ENCODE measurements around the gene RPS15.

RPS15 gene

DNA sequence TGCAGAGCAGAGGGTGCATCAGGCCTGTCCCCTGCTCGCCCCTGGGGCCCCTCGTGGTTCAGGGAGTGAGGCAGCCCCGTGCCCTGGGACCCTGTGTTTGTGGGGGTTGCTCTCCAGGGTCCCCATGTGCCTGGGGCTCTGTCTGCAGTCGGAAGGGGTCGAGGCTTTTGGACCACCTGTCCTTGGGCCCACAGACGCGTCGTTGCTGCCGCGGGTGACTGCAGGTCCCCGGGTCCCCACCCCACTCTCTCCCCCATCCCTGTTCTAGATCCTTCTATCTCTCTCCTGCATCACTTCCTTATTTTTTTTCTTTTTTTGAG lies 50.0 kb downstream of the RPS15 start:
- H3K4me3 ChIP-seq (ENCODE audit: insufficient read length, low read depth), result no peak overlapping the region
- peaks cover 16% of the 10 kb centered on the region for H3K4me1 ChIP-seq (ENCODE audit: insufficient read depth, insufficient read length)
- no peaks in the 10 kb centered on the region for H3K9me3 ChIP-seq (ENCODE audit: insufficient read depth, low read length)
- H3K9ac ChIP-seq (ENCODE audit: insufficient read length, low read depth), result peak overlapping the region; percentile 36
- no peaks in the 10 kb centered on the region for H3K36me3 ChIP-seq (ENCODE audit: insufficient read depth, insufficient read length, low read length)
- TF ChIP-seq SUZ12 (IDR thresholded peaks at IDR 0.05; ENCODE audit: extremely low read depth, insufficient read depth, insufficient read length) (no peak), YY1 (IDR thresholded peaks at IDR 0.05; ENCODE audit: insufficient read depth, insufficient read length) (no peak), ZNF274 (IDR thresholded peaks at IDR 0.05; ENCODE audit: low read depth, low read length) (no peak)
- no peak for DNase-seq (ENCODE audit: low read depth, low spot score)
- H3K27me3 ChIP-seq (ENCODE audit: insufficient read depth, insufficient read length), result peaks cover 11% of the 10 kb centered on the region

DNA sequence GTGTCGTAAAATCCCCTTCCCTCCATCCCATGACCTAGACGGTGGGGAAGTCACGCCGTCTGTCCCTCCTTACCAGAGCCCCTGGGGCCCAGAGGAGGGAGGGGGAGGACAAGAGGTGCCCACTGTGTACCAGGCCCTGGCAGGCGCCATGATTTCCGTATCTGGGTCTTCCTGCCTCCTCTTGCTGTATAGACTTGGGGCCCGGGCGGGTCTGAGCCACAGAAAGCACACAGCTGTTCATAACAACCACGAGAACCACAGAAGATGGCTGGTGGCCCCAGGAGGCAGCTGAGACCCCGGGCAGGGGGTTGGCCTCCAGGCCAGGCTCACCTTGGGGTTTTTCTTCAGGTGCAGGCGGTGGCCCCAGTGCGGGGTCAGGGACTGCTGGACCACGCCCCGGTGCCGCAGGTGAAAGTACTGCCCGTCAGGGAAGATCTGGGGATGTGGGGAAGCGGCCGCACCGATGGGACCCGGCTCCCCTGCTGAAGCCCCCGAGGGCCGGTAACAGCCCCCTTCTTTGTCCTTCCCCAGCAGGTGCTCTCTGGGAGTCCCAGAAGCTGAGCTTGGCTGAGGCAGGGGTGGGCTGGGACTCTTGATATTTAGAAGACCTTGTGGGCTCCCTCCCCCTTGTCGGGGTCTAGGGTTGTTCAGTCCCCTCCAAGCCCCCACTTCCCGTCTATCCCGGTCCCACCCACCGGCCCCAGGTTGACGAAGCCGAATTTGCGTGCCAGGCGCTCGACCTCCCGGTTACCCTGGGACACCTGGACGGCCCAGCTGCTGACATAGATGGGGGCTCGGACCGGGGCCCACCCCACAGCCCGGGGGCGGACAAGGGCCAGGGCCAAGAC lies 51.5 kb downstream of the RPS15 start:
- Histone ChIP-seq H3K9ac (ENCODE audit: insufficient read length, low read depth) (peak overlapping the region; percentile 63), H3K4me1 (ENCODE audit: insufficient read depth, insufficient read length) (peaks cover 21% of the 10 kb centered on the region), H3K9me3 (ENCODE audit: insufficient read depth, low read length) (no peaks in the 10 kb centered on the region), H3K4me3 (ENCODE audit: insufficient read length, low read depth) (peak overlapping the region; percentile 61), H3K27me3 (ENCODE audit: insufficient read depth, insufficient read length) (peaks cover 11% of the 10 kb centered on the region), H3K36me3 (ENCODE audit: insufficient read depth, insufficient read length, low read length) (no peaks in the 10 kb centered on the region)
- TF ChIP-seq YY1 (IDR thresholded peaks at IDR 0.05; ENCODE audit: insufficient read depth, insufficient read length) (no peak), ZNF274 (IDR thresholded peaks at IDR 0.05; ENCODE audit: low read depth, low read length) (no peak), SUZ12 (IDR thresholded peaks at IDR 0.05; ENCODE audit: extremely low read depth, insufficient read depth, insufficient read length) (no peak)
- no peak for DNase-seq (ENCODE audit: low read depth, low spot score)
